ENCODE data around the gene ZNF579.

ZNF579 gene

DNA sequence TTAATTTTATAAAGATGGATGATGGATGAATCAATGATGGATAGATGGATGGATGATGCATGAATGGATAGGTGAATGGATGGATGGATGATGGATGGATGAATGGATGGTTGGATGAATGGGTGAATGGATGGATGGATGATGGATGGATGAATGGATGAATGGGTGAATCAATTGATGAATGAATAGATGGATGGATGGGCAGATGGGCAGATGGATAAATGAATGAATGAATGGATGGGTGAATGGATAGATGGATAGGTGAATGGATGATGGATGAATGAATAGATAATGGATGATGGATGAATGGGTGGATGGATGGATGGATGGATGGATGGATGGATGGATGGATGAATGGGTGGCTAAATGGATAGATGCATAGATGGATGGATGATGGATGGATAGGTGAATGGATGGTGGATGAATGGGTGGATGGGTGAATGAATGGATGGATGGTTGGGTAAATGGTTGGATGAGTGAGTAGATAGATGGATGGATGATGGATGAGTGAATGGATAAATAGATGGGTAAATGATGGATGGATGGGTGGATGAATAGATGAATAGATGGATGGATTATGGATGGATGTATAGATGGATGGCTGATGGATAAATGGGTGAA, 12.8 kb downstream of the ZNF579 start:
- no peak for DNase-seq

DNA sequence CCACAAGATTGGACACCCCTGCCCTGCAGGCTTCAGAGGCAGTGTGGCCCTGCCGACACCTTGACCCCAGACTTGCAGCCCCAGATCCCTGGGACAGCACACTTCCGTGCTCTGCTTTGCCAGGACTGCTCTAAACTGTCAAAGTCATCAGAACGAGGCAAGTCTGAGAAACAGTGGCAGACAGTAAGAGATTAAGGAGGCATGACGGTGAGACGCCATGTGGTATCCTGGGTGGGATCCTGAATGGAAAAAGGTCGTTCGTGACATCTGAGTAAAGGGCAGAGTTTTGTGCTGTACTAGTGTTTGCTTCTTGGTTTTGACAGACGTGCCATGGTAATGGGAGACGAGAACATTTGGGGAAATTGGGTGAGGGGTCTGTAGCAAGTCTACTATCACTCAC, 13.8 kb downstream of the ZNF579 start:
- DNase-seq: no peak

DNA sequence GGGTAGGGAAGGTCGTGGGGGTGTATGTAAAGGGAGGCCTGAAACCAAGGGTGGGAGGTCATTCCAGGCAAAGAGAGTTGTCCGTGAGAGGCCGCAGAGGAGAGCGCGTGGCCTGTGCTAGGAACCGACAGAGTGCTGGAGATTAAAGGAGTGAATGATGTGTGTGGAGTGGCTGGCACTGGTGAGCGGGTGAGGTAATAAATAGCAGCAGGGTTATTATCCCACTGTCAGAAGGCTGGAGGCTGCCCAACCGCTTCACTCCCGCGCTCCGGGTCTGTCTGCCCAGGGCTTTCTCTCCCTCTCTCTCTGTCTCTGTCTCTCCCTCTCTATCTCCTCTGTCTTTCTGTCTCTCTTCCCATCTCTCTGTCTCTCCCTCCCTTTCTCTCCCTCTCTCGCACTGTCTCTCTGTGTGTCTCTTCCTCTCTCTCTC, 17.4 kb downstream of the ZNF579 start:
- DNase-seq: peak; percentile 7

DNA sequence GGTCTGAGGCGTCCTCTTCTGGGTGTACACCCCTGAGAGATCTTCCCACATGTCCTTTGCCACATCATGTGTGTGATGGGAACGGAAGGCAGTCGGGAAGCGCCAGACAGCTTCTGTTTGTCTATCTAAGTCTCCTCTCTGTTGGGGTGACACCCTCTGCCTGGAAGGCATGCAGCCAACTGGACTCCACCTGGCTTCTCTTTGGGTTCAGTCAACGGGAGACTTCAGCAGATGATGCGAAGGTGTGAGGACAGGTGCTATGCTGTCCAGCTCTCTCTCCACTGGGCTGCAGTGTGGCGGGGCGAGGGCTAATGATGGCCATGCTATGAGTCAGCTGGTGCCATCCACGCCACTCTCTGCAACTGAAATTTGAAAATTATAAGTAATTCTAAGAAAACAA, 21.0 kb downstream of the ZNF579 start:
- no peak for DNase-seq

DNA sequence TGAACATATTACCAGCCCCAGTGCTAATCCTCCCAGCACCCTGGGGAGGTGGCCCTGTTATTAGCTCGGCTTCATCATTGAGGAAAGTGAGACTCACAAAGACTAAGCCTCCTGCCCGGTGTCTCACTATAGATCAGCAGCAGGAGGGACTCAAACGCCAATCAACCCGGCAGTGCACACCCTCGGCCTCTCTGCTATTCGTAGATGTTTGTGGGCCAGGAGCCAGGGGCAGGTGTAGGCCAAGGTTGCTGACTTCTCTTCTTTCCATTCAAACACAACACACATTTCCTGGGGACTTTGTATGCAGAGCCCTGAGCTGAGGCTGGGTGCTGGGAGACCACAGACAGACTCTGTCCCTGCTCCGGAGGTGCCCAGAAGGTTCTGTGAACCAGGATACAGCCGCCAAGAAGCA, 25.9 kb downstream of the ZNF579 start:
- no peak for DNase-seq

DNA sequence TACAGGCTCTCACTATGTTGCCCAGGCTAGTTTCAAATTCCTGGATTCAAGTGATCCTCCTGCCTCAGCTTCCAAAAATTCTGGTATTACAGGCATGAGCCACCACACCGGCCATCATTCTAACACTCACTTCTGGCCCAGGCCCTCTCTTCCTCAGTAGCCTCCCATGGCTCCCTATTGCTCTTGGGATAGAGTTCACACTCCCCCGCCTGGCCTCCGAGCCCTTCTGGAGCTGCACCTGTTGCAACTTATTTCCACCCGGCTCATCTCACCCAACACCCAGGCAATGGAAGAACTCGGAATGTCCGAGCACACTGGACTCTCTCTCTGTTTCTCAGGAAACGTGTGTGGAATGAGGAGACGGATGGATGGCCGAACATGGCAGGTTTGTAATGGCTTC, 26.3 kb downstream of the ZNF579 start:
- no peak for DNase-seq

DNA sequence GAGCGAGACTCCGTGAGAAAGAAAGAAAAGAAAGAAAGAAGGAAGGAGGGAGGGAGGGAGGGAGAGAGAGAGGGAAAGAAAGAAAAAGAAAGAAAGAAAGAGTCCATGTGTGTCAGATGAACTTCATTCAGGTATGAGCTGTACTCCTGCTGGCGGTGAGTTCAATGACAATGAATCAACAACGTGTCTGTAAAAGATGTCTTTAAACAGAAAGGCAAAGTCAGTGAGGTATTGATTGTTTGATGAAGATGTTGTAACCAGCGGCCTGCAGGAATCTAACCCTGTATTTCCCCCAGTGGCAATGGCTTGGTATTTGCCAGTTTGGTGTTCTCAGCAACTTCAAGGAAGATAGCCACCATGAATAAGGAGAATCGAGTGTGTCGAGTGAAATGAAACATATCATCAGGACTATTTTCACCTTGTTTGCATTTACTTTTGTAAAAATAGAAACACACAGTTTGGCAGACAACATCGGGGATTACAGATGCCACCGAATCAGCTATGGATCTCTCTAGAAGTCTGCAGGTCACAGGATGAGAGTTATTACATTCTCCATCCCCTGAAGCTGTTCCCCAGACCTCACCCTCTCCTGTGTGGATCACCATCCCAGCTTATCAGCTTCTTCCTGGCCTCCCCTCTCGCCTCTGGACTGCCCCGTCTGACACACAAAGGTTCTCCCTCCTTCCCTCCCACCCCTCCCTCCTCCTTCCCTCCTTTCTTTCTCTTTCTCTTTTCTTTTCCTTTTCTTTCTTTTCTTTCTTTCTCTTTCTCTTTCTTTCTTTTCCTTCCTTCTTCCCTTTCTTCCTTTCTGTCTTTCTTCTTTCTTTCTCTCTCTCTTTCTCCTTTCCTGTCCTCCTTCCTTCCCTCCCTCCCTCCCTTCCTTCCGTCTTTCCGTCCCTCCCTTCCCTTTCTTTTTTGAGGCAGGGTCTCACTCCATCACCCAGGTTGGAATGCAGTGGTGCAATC, 27.1 kb downstream of the ZNF579 start:
- DNase-seq: no peak

DNA sequence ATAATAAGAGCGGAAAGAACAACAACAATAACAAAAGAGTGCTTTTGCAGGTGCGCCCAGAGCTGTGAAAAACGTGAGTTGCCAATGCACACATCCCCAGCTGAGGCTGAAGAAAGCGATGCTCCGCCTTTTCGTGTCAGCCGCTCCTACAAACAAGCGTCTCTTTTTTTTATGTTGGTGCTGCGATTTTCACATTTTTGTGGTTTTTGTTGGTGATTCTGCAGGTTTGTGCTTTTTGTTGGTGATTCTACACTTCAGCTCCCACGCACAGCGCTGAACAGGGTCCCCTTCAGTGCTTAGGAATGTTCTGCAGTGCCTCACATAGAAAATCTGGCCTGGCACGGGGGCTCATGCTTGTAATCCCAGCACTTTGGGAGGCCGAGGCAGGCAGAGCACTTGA, 28.0 kb downstream of the ZNF579 start:
- no peak for DNase-seq

DNA sequence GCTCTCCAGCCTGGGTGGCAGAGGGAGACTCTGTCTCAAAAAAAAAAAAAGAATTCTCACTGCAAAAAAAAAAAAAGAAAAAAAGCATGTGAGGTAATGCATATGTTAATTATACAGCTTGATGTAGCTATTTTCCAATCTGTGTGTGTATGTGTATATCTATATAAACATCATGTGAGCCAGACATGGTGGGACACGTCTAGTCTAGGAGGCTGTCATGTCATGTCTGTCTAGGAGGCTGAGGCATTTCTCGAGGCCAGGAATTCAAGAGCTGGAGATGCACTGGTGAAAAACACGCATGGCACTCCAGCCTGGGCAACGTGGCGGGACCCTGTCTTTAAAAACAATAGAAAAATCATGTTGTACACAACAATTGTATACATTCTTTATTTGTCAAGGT, 28.4 kb downstream of the ZNF579 start:
- no peak for DNase-seq

DNA sequence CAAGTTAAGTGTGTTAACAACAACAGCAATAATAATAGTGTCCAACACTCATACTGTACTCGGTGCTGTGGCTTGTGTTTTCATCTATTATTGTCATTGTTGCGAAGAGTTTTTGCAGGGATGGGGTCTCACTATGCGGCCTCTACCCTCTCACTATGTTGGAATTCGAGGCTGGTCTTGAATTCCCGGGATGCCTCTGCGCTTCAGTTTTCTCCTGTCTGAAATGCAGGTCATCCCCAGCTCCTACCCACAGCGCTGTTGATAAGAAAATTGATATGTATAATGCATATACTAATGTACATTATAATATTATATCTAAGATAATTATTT, 30.4 kb downstream of the ZNF579 start:
- no peak for DNase-seq

DNA sequence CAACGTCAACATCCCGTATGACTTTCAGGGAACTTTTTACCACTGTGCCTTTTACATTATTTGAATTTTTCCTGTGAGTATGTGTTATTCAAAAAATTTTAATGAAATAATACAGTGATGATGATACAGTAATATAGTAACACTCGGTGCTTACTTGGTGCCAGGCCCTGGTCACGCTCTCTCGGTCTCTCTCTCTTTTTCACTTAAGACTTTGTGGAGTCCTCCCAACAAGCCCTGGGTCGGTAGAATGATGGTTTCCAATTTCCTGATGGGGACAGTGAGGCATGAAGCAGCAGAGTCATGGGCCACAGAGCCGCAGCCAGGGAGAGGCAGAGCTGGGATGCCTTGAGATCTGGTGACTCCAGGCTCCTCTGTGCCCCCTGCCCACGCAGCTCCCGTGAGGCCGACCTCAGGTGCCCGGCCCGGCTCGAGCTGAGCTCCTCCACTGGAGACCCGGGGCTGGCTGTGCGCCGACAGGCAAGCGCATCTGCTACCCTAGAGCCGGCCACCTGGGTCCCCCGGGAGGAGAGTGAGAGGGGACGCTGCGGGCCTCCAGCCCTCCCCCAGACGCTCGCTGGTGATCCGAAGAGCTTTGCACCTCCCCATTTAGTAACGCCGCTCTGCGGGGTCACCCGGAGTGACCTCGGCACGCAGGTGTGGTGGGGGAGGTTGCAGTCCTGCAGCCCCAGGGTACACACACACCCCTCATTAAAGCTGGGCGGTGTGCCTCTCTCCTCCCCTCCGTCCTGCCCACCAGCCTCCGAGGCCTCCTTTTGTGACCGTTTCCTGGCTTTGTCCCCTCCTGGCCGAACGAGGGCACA, 30.9 kb downstream of the ZNF579 start:
- no peak for DNase-seq

DNA sequence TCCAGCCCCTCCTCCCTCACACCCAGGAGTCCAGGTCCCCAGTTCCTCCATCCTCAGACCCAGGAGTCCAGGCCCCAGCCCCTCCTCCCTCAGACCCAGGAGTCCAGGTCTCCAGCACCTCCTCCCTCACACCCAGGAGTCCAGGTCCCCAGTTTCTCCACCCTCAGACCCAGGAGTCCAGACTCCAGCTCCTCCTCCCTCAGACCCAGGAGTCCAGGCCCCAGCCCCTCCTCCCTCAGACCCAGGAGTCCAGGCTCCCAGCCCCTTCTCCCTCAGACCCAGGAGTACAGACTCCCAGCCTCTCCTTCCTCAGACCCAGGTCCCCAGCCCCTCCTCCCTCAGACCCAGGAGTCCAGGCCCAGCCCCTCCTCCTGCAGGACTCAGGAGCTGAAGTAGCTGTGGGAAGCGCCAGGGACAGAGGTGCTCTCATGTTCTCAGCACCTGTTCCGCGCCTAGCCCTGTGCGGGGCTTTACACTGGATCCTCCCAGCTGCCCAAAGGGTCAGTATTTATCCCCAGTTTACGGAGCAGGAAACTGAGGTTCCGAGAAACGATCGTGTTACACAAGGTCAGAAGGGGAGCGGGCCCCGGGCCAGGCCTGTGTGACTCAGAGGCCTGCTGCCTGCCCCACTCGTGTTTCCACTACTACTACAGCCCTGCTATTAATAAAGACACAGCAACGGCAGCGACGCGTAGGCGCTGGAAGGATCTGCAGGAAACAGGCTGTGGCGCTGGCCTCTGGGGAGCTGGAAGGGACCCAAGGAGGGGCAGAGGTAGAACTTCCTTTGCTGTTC, 33.6 kb downstream of the ZNF579 start:
- DNase-seq: no peak

DNA sequence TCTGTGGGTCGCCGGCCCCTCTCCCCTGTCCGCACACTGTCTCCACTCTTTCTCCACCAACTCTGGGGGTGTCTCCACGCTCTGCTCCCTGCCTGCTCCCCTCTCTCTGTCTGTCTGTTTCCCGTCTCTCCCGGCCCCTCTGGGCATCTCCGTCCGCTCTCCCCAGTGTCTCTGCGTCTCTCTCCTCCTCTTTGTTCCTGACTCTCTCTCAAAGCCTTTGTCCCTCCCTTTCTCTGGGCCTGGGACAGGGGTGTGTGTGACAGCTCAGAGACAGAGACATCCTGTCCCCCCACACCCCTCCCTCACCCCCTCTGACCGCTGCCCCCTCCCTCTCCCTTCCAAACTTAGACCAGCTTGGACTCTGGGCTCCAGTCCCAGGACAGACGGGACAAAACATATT, 34.6 kb downstream of the ZNF579 start:
- no peak for DNase-seq

DNA sequence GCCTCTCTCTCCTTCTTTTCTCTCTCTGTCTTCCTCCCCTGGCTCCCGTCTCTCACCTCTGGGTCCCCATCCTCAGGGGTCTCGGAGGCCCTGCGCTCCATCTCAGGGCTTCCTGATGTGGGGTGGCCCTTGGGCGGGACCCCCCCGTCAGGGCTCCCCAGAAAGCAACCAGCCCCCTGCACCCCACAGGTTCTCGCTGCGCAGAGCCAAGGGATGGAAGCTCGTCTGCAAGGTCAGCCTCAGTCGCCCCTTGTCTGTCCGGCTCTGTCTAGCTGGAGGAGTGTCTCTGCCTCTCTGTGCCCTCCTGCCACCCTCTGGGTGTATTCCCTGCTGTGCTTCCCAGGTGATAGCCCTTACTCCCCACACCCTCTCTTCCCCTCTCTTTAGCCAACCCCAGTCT, 35.2 kb downstream of the ZNF579 start, which contains the start of gene SBK3:
TSS of gene SBK3 (minus strand) at position 101 of the 400 bp plus-strand sequence. CDS start at position 101, 0 bp downstream.
- no peak for DNase-seq

DNA sequence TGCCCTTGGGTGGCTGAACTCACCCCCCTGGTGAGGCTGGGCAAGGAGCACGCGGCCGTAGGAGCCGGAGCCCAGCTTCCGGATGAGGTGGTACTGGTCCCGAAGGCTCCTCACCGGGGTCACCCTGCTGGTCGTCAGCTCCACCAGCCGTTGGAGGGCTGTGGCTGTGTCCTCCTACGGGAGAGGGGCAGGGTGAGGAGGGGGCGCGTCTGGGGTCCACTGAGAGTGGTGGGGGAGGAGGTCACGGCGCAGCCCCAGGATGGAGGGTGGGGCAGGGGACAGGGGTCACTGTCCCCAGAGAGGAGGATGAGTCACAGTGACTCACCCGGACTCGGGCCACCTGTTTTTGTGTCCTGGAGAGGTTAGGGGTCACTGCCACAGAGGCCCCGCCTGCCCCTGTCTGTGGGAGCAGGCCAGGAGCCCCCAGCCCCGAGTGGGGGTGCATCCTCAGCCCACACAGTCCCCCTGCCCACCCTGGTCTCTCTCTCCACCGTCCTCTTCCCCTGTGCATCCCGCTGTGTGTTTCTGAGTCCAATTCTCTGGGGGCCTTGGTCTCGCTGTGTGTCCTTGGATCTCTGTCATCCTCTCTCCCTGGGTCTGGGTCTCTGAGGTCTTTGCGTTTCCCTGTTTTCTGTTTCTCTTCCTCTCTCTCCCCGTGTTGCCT, 35.7 kb downstream of the ZNF579 start:
- DNase-seq: no peak

DNA sequence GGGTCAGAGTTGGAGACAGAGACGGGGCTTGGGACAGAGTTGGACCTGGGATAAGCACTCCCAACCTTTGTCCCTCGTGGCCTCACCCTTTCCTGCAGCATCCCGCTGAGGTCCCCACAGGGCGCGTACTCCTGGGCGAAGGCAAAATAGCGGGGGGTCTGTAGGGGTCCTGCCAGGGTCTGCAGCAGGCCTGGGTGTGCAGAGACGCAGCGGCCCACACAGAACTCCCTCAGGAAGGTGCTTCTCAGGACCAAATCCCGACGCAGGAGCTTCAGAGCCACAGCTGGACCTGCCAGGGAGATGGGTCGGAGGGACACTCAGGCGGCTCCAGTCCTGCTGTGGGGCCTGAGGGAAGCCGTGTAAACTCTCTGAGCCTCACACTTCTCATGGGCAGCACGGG, 36.6 kb downstream of the ZNF579 start:
- DNase-seq: no peak

DNA sequence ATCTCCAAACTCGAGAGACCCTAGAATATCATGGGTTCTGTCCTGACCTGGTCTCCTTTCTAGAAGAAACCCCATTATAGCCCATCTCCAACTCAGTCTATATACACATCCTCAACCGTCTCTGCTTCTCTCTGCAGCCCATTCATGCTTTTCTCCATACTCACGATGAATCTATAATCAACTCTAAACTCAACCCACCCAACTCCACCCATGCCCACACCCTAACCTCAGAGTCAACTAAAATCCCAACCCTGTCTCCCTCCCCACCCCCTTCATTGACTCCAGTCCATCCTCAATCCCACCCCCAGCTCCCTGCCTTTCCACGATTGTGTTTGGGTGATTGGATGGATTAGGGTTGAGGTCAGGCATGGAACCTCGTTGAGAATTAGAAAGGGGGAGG, 37.1 kb downstream of the ZNF579 start:
- no peak for DNase-seq

DNA sequence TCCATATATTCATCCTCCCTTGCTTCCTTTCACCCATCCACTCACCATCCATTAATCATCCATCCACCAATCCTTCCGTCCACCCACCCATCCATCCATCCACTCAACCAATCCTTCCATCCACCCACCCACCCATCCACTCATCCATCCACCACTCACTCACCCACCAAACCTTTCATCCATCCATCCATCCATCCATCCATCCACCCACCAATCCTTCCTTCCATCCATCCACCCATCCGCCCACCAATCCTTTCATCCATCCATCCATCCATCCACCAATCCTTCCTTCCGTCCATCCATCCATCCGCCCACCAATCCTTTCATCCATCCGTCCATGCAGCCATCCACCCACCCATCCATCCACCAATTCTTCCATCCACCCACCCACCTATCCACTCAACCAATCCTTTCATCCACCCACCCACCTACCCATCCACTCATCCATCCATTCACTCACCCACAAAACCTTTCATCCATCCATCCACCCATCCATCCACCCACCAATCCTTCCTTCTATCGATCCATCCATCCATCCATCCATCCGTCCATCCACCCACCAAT, 38.3 kb downstream of the ZNF579 start:
- no peak for DNase-seq

DNA sequence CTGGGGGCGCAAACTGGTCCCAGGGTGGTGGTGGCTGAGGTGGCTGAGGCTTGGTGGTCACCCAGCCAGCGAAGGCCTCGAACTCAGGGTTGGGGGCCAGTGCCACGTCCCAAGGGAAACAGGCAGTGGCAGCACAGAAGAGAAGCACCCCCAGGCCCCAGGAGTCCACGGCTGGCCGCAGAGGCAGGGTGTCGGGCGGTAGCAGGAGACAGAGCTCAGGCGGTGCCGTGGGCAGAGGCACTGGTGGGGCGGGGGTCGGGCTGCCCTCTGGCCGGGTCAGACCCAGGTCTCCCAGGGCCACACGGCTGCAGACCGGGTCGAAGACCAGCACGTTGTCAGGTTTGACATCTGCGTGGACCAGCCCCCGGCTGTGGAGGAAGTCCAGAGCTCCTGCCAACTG, 39.6 kb downstream of the ZNF579 start:
- no peak for DNase-seq

DNA sequence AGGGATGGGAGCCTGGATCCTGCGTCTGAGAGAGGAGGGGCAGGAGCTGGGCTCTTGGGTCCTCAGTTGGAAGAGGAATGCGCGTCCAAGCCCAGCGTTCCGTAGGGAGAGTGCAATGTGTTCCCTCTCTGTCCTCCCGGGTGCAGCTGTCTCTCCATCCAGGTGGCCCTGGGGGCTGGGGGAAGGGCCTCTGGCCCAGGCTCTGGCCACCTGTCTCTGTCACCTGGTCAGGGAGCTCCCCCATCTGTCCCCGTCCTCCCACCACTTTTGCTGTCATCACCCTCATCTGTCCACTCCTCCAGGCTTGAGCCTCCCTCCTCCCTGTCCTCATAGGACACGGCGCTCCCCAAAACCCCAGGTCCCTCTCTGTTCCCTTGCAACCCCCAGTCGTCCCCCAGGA, 40.0 kb downstream of the ZNF579 start:
- DNase-seq: no peak

DNA sequence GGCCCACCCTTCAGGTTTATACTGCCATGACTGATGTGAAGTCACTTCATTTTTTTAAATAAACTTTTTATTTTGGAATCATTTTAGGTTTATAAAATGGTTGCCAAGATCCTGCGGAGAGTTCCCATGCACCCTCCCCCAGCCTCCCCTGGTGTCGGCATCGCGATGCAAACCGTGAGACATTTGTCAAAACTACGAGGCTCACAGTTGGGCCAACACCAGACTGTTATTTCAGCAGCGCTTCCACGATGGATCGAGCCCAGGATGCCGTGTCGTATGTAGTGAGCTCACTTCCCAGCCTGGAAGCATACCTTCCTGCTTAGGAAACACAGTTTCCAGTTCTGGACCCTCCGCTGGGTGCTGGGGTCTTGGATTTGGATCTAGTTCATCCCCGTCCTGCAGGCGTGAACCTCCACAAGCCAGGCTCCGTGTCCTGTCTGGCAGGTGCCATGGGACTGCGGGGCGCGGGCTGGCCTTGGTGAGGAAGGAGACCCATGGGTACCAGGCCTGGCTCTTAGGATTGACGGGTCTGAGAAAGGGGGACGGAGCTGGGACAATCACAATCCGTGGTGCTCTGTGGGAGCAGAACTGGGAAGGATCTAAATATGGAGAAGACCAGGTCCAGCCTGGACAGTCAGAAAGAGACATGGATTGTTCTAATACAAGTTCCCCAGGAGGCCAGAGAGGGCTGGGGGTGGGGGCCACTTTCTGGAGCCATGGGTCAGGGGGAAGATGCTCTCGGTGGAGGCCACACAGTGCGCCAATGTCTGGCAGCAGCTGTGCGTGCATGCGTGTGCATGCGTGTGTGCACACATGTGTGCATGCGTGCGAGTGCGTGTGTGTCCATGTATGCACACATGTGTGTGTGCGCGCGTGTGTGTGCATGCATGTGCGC, 41.3 kb downstream of the ZNF579 start:
- DNase-seq: no peak

Data from NCI-H748 treated with DMSO at 0.1 percent for 48 hours (cell line).